MM.1S (cell line): ENCODE measurements around the gene PIK3C2G.

Experiments
- DNase-seq: peaks from one replicate; pipeline ENCODE4 v3.0.0-alpha.2; 2015
- H2AFZ ChIP-seq: fragments of 300-600 bp; sonication (generic); 2 replicates; pipeline ENCODE4 v1.6.0; 2016; ENCODE audit warnings: antibody characterized with exemption, low read length
- H3F3A ChIP-seq: fragments of 300-600 bp; sonication (generic); 2 replicates; pipeline ENCODE4 v1.6.1; 2016; ENCODE audit warnings: mild to moderate bottlenecking, antibody characterized with exemption, low read length, moderate library complexity, mixed read lengths; ENCODE audit not compliant: insufficient read depth
- H3K27ac ChIP-seq: fragments of 300-600 bp; sonication (generic); 2 replicates; pipeline ENCODE4 v1.5.1; 2016; ENCODE audit warnings: mild to moderate bottlenecking, low read length
- H3K27me3 ChIP-seq: fragments of 300-600 bp; sonication (generic); replicated peaks from 2 replicates; pipeline ENCODE4 v1.6.0; 2016; ENCODE audit warnings: low read length; ENCODE audit not compliant: insufficient read depth
- H3K36me3 ChIP-seq: fragments of 300-600 bp; sonication (generic); replicated peaks from 2 replicates; pipeline ENCODE4 v1.6.1; 2016; ENCODE audit warnings: mild to moderate bottlenecking, low read length, mixed read lengths; ENCODE audit not compliant: insufficient read depth
- H3K4me1 ChIP-seq: fragments of 300-600 bp; sonication (generic); 2 replicates; pipeline ENCODE4 v1.6.1; 2016; ENCODE audit warnings: low read length, mixed read lengths
- H3K4me2 ChIP-seq: fragments of 300-600 bp; sonication (generic); 2 replicates; pipeline ENCODE4 v1.6.0; 2016; ENCODE audit warnings: low read depth, low read length
- H3K4me3 ChIP-seq: fragments of 300-600 bp; sonication (generic); 2 replicates; pipeline ENCODE4 v1.5.1; 2016; ENCODE audit warnings: low read length, mixed read lengths
- H3K79me2 ChIP-seq: fragments of 300-600 bp; sonication (generic); 2 replicates; pipeline ENCODE4 v1.6.1; 2016; ENCODE audit warnings: mixed run types, low read length, mixed read lengths
- H3K9ac ChIP-seq: fragments of 300-600 bp; sonication (generic); 2 replicates; pipeline ENCODE4 v1.6.1; 2016; ENCODE audit warnings: low read length, mixed read lengths
- H3K9me2 ChIP-seq: fragments of 300-600 bp; sonication (generic); replicated peaks from 2 replicates; pipeline ENCODE4 v1.6.1; 2016; ENCODE audit warnings: mild to moderate bottlenecking, low read length, mixed read lengths; ENCODE audit not compliant: insufficient read depth
- H3K9me3 ChIP-seq: fragments of 300-600 bp; sonication (generic); replicated peaks from 2 replicates; pipeline ENCODE4 v1.6.1; 2016; ENCODE audit warnings: mild to moderate bottlenecking, low read length, mixed read lengths; ENCODE audit not compliant: insufficient read depth
- H4K20me1 ChIP-seq: fragments of 300-600 bp; sonication (generic); 2 replicates; pipeline ENCODE4 v1.6.1; 2016; ENCODE audit warnings: mild to moderate bottlenecking, low read length, moderate library complexity, mixed read lengths; ENCODE audit not compliant: insufficient read depth
- CTCF ChIP-seq: fragments of 300-600 bp; sonication (generic); IDR thresholded peaks from 2 replicates; pipeline ENCODE4 v1.5.1; 2016; ENCODE audit warnings: antibody characterized with exemption, low read length, mixed read lengths
- EZH2 ChIP-seq: fragments of 300-600 bp; sonication (generic); optimal IDR thresholded peaks from 2 replicates; pipeline ENCODE3; 2017; ENCODE audit warnings: low read depth, mild to moderate bottlenecking, antibody characterized with exemption, low read length, mixed read lengths
- EZH2phosphoT487 ChIP-seq: fragments of 300-600 bp; sonication (generic); IDR thresholded peaks from 2 replicates; pipeline ENCODE4 v1.6.1; 2018; ENCODE audit warnings: antibody characterized with exemption, low read length

PIK3C2G gene

GRCh38 chr12:18446061-18446644, 184.8 kb downstream of the PIK3C2G start:
- H3K9ac ChIP-seq, result no peak overlapping the region
- no peaks in the 10 kb centered on the region for H3K27me3 ChIP-seq
- no peak overlapping the region for H3K27ac ChIP-seq
- no peaks in the 10 kb centered on the region for H3K4me1 ChIP-seq
- no peaks in the 10 kb centered on the region for H3K9me2 ChIP-seq
- no peaks in the 10 kb centered on the region for H3F3A ChIP-seq
- no peak overlapping the region for H3K4me3 ChIP-seq
- no peak overlapping the region for H2AFZ ChIP-seq
- H3K9me3 ChIP-seq, result no peaks in the 10 kb centered on the region
- H3K79me2 ChIP-seq, result no peaks in the 10 kb centered on the region
- no peaks in the 10 kb centered on the region for H4K20me1 ChIP-seq
- no peaks in the 10 kb centered on the region for H3K36me3 ChIP-seq
- TF ChIP-seq CTCF (no peak), EZH2phosphoT487 (no peak), EZH2 (no peak)
- H3K4me2 ChIP-seq, result no peak overlapping the region
- DNase-seq, result no peak

- H3K4me1 ChIP-seq, result no peaks in the 10 kb centered on the region
- TF ChIP-seq EZH2 (no peak), CTCF (no peak), EZH2phosphoT487 (no peak)
- DNase-seq, result no peak
Observed at GRCh38 chr12:18454330-18454729, 193.0 kb downstream of the PIK3C2G start.

GRCh38 chr12:18456344-18456743, 195.0 kb downstream of the PIK3C2G start:
- Histone ChIP-seq H3K4me2 (no peak overlapping the region), H3K4me1 (no peaks in the 10 kb centered on the region), H3K79me2 (no peaks in the 10 kb centered on the region), H3K9me2 (no peaks in the 10 kb centered on the region), H3F3A (no peaks in the 10 kb centered on the region), H3K4me3 (no peak overlapping the region), H3K27me3 (no peaks in the 10 kb centered on the region), H3K9ac (no peak overlapping the region), H3K36me3 (no peaks in the 10 kb centered on the region), H2AFZ (no peak overlapping the region), H3K27ac (no peak overlapping the region), H4K20me1 (no peaks in the 10 kb centered on the region), H3K9me3 (no peaks in the 10 kb centered on the region)
- DNase-seq, result no peak
- TF ChIP-seq EZH2phosphoT487 (no peak), CTCF (no peak), EZH2 (no peak)

More at GRCh38 chr12:18454330-18454729, 193.0 kb downstream of the PIK3C2G start:
- H4K20me1 ChIP-seq, result no peaks in the 10 kb centered on the region
- H3K36me3 ChIP-seq, result no peaks in the 10 kb centered on the region
- H3K4me3 ChIP-seq, result no peak overlapping the region
- no peak overlapping the region for H3K9ac ChIP-seq
- no peaks in the 10 kb centered on the region for H3K9me3 ChIP-seq
- no peaks in the 10 kb centered on the region for H3K79me2 ChIP-seq
- H3K27ac ChIP-seq, result no peak overlapping the region
- H2AFZ ChIP-seq, result no peak overlapping the region
- H3K4me2 ChIP-seq, result no peak overlapping the region
- H3K9me2 ChIP-seq, result no peaks in the 10 kb centered on the region
- H3F3A ChIP-seq, result no peaks in the 10 kb centered on the region
- H3K27me3 ChIP-seq, result no peaks in the 10 kb centered on the region
